A549 (cell line): Measurements from ENCODE around the gene ZBED6.

Source experiments
- CHD2 ChIP-seq: fragments of 150-350 bp; IDR thresholded peaks from 2 replicates; pipeline ENCODE4 v1.6.1; 2014; ENCODE audit warnings: low read length; ENCODE audit not compliant: partially characterized antibody
- EP300 ChIP-seq, 2 experiments: fragments of >200 bp; sonication (Bioruptor Twin); formaldehyde crosslinking; IDR thresholded peaks; 2 replicates in 1 of 2; 3 replicates in 1 of 2; pipeline ENCODE4 v1.6.1; 2016 to 2017
- KDM1A ChIP-seq: fragments of 200-600 bp; sonication (generic); IDR thresholded peaks from 2 replicates; pipeline ENCODE4 v1.6.1; 2016; ENCODE audit warnings: low read depth, mild to moderate bottlenecking
- MAX ChIP-seq: IDR thresholded peaks from 2 replicates; pipeline ENCODE4 v1.6.1; 2012
- PHF8 ChIP-seq: fragments of 200-600 bp; sonication (generic); IDR thresholded peaks from 2 replicates; pipeline ENCODE4 v1.6.1; 2016; ENCODE audit warnings: low read depth, mild to moderate bottlenecking, antibody characterized with exemption, moderate library complexity, borderline replicate concordance
- POLR2A ChIP-seq: IDR thresholded peaks from 2 replicates; pipeline ENCODE4 v1.6.1; 2012; ENCODE audit warnings: mild to moderate bottlenecking, low read length
- RAD21 ChIP-seq, 2 experiments: fragments of >200 bp in 1 of 2; sonication (Bioruptor Twin) in 1 of 2; formaldehyde crosslinking in 1 of 2; IDR thresholded peaks in 1 of 2; conservative IDR thresholded peaks in 1 of 2; 2 replicates in 1 of 2; 3 replicates in 1 of 2; pipeline ENCODE4 v1.6.1; 2012 to 2018; ENCODE audit warnings: inconsistent platforms in 1 of 2
- REST ChIP-seq: fragments of 200-600 bp; sonication (generic); IDR thresholded peaks from 2 replicates; pipeline ENCODE4 v1.6.1; 2016; ENCODE audit warnings: antibody characterized with exemption, mild to moderate bottlenecking, moderate library complexity
- RFX5 ChIP-seq: fragments of 450-650 bp; IDR thresholded peaks from 2 replicates; pipeline ENCODE4 v1.7.1; 2014; ENCODE audit warnings: antibody characterized with exemption, mild to moderate bottlenecking, moderate library complexity
- SMC3 ChIP-seq: fragments of >200 bp; sonication (Bioruptor Twin); formaldehyde crosslinking; IDR thresholded peaks from 3 replicates; pipeline ENCODE4 v1.6.1; 2018; ENCODE audit warnings: inconsistent platforms
- ZSCAN20 ChIP-seq: fragments of 250-450 bp; sonication (Bioruptor Pico); IDR thresholded peaks from 2 replicates; pipeline ENCODE4 v1.8.0; 2022; ENCODE audit warnings: mild to moderate bottlenecking, moderate library complexity
- TF ChIP-seq, protein P1 (sequence below): fragments of >200 bp; sonication (Bioruptor Twin); formaldehyde crosslinking; IDR thresholded peaks from 3 replicates; pipeline ENCODE4 v1.5.1; 2016

- TF ChIP-seq, protein P1, sequence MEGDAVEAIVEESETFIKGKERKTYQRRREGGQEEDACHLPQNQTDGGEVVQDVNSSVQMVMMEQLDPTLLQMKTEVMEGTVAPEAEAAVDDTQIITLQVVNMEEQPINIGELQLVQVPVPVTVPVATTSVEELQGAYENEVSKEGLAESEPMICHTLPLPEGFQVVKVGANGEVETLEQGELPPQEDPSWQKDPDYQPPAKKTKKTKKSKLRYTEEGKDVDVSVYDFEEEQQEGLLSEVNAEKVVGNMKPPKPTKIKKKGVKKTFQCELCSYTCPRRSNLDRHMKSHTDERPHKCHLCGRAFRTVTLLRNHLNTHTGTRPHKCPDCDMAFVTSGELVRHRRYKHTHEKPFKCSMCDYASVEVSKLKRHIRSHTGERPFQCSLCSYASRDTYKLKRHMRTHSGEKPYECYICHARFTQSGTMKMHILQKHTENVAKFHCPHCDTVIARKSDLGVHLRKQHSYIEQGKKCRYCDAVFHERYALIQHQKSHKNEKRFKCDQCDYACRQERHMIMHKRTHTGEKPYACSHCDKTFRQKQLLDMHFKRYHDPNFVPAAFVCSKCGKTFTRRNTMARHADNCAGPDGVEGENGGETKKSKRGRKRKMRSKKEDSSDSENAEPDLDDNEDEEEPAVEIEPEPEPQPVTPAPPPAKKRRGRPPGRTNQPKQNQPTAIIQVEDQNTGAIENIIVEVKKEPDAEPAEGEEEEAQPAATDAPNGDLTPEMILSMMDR: no peak
- TF ChIP-seq ZSCAN20 (CRISPR knock-in tag) (no peak), POLR2A (no peak), RAD21 (conservative IDR thresholded peaks at IDR 0.05 in 1 of 2, IDR thresholded peaks at IDR 0.05 in 1 of 2) (no peak), EP300 (IDR thresholded peaks at IDR 0.05) (no peak), SMC3 (no peak), CHD2 (no peak), PHF8 (no peak), REST (no peak), MAX (no peak), RFX5 (no peak), KDM1A (no peak)
These were observed 23.0 kb downstream of the ZBED6 start for GRCh38 chr1:203818399-203818798.
